ENCODE measurements around the gene IGF1.

DNA sequence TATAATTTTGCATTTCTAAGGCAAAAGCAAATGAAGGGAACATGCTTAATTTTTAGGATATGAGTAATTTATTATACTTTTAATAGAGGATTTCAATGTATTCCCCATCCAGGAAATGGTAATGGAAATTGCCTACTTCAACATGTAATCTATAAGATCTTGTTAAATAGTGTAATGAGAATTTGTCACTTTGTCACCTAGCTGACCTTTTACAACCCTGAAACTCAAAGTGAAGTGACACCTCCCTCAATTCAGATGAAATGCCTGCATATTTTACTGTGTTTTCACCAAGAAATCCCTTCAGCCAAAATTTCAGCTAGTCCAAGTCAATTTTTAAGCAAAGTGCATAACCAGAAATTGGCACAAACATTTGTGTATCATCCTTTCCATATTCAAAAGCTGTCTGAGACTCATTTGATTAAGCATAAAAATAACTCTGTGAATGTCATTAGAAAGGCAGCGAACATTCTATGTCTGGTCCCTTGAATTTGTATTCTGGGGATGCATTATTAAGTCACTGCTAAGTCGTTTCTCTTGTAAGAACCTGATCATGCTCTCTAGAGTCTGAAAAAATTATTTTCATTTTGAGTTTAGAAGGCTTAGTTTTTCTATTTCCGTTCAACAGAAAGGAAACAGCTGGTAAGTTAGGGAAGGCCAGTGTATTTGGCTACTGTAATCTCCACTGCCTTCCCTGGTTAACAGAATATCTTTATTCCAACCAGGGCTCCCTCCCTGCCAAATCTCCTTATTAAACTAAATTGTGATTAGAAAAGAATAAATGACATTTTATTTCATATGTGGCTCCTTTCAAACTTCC is 100.8 kb downstream of the IGF1 start:
- TF ChIP-seq, protein P1, sequence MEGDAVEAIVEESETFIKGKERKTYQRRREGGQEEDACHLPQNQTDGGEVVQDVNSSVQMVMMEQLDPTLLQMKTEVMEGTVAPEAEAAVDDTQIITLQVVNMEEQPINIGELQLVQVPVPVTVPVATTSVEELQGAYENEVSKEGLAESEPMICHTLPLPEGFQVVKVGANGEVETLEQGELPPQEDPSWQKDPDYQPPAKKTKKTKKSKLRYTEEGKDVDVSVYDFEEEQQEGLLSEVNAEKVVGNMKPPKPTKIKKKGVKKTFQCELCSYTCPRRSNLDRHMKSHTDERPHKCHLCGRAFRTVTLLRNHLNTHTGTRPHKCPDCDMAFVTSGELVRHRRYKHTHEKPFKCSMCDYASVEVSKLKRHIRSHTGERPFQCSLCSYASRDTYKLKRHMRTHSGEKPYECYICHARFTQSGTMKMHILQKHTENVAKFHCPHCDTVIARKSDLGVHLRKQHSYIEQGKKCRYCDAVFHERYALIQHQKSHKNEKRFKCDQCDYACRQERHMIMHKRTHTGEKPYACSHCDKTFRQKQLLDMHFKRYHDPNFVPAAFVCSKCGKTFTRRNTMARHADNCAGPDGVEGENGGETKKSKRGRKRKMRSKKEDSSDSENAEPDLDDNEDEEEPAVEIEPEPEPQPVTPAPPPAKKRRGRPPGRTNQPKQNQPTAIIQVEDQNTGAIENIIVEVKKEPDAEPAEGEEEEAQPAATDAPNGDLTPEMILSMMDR (IDR thresholded peaks at IDR 0.05; ENCODE audit: low read length) = no peak
- no peak for TF ChIP-seq EZH2 (optimal IDR thresholded peaks at IDR 0.05; ENCODE audit: low read depth, low read length)

Measured in MM.1S (cell line).